ENCODE data around the gene SRR. TPM values are rescaled to one million over a fixed set of nuclear protein-coding genes. Genes with fewer than 3 reads are reported as not detected.

SRR gene
- total RNA-seq, 1 experiment from 2014 or later = 5.6 TPM

DNA sequence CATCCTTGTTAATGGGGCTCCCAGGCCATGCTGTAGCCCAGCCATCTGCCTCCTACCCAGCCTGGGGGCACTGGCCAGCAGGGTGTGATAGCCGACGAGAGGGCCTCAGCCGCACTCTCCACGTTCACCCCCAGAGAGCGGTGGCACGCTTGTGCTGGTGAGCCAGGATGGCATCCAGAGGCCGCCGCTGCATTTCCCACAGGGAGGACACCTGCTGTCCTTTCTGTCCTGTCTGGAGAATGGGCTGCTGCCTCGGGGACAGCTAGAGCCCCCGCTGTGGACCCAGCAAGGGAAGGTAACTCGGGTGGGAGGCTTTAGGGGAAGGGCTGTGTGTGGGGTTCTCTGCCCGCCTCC is 61.0 kb downstream of the SRR start:
- Histone ChIP-seq H3K18ac (ENCODE audit: insufficient read length, low read depth, low read length) (no peak overlapping the region), H3K79me1 (ENCODE audit: insufficient read depth, low read depth, low read length, poor library complexity, severe bottlenecking) (no peaks in the 10 kb centered on the region), H2BK5ac (ENCODE audit: insufficient read length, low read length) (no peak overlapping the region), H4K91ac (ENCODE audit: insufficient read length, low read depth, low read length) (no peak overlapping the region), H3K23ac (ENCODE audit: insufficient read length, low read depth, low read length) (no peak overlapping the region), H3K79me2 (ENCODE audit: insufficient read depth, low read length) (no peaks in the 10 kb centered on the region), H3K4me2 (ENCODE audit: insufficient read depth, insufficient read length, low read length) (no peak overlapping the region), H2BK120ac (ENCODE audit: low read depth, low read length, poor library complexity, severe bottlenecking) (no peak overlapping the region), H3T11ph (ENCODE audit: low read length) (no peak overlapping the region), H4K8ac (replicated peaks; ENCODE audit: insufficient read length, low read depth, low read length) (no peak overlapping the region), H4K5ac (ENCODE audit: insufficient read length, low read depth, low read length) (no peak overlapping the region), H3K27me3 (ENCODE audit: insufficient read depth, low read length) (no peaks in the 10 kb centered on the region), H3K27ac (ENCODE audit: insufficient read length, low read depth, low read length) (no peak overlapping the region), H2BK12ac (ENCODE audit: insufficient read length, low read depth, low read length) (no peak overlapping the region), H2BK15ac (ENCODE audit: low read depth, low read length) (no peak overlapping the region), H2AFZ (ENCODE audit: low read length) (no peak overlapping the region), H3K4me1 (ENCODE audit: insufficient read depth, low read length) (no peaks in the 10 kb centered on the region), H3K9ac (ENCODE audit: extremely low read depth, insufficient read length, low read length) (no peak overlapping the region), H3K14ac (ENCODE audit: insufficient read depth, low read length) (no peak overlapping the region), H3K9me3 (ENCODE audit: control insufficient read depth, low read depth, low read length) (no peaks in the 10 kb centered on the region), H2BK20ac (ENCODE audit: low read depth, low read length, poor library complexity, severe bottlenecking) (no peak overlapping the region), H4K20me1 (ENCODE audit: control insufficient read depth, insufficient read depth, insufficient read length) (no peaks in the 10 kb centered on the region), H2AK5ac (ENCODE audit: insufficient read length, low read length) (no peak overlapping the region), H3K56ac (ENCODE audit: insufficient read length, low read depth, low read length) (no peak overlapping the region), H3K23me2 (ENCODE audit: insufficient read length, low read depth, low read length, poor library complexity, severe bottlenecking) (no peaks in the 10 kb centered on the region), H3K4ac (ENCODE audit: low read depth, low read length) (no peak overlapping the region)
- no CpG with 5 or more reads among the region's 12 CpGs for WGBS (ENCODE audit: extremely low coverage, insufficient read length, low lambda C conversion rate)
- Mint-ChIP-seq H3K4me1 (peaks cover 8 to 10% of the 10 kb centered on the region in 2 experiments), H3K4me3 (no peak overlapping the region), H3K27me3 (ENCODE audit: low read depth) (peaks cover 3% of the 10 kb centered on the region; the same call in 1 of the 2 replicates), H3K36me3 (ENCODE audit: insufficient read depth in 1 of 3, low read depth in 3 of 3) (peaks cover 4 to 18% (median 8%) of the 10 kb centered on the region in 3 experiments; a peak in 6 of 7 replicates), H3K27ac (no peak overlapping the region), H3K9me3 (no peaks in the 10 kb centered on the region)
- DNase-seq = no peak
- no peak for TF ChIP-seq CTCF (conservative IDR thresholded peaks at IDR 0.05)

Measured in H9 (cell line).